HepG2 (cell line): ENCODE data around the gene PMM2. TPM values are rescaled to one million over a fixed set of nuclear protein-coding genes. Genes with fewer than 3 reads are reported as not detected.

Source experiments
- AGO2 ChIP-seq: fragments of 200-400 bp; formaldehyde crosslinking; optimal IDR thresholded peaks from 2 replicates; pipeline ENCODE3; 2017; ENCODE audit warnings: mild to moderate bottlenecking, low read depth, low read length, moderate library complexity
- ARNTL ChIP-seq: sonication (generic); formaldehyde crosslinking; IDR thresholded peaks from 2 replicates; pipeline ENCODE4 v1.4.0; 2020; ENCODE audit warnings: mild to moderate bottlenecking, missing genetic modification reagents
- ATF3 ChIP-seq: sonication (generic); formaldehyde crosslinking; IDR thresholded peaks from 2 replicates; pipeline ENCODE4 v1.4.0; 2020; ENCODE audit warnings: missing genetic modification reagents
- IKZF5 ChIP-seq: IDR thresholded peaks from 2 replicates; pipeline ENCODE4 v1.6.1; 2018; ENCODE audit warnings: missing genetic modification reagents, mild to moderate bottlenecking, missing compliant biosample characterization
- JUN ChIP-seq: sonication (generic); formaldehyde crosslinking; IDR thresholded peaks from 2 replicates; pipeline ENCODE4 v1.4.0; 2020; ENCODE audit warnings: mild to moderate bottlenecking, missing genetic modification reagents
- KAT8 ChIP-seq: IDR thresholded peaks from 2 replicates; pipeline ENCODE4 v1.6.1; 2016; ENCODE audit warnings: missing genetic modification reagents, missing compliant biosample characterization
- KDM2A ChIP-seq: sonication (generic); formaldehyde crosslinking; IDR thresholded peaks from 2 replicates; pipeline ENCODE4 v1.4.0; 2020; ENCODE audit warnings: low read depth, missing genetic modification reagents, borderline replicate concordance
- KLF13 ChIP-seq: sonication (generic); formaldehyde crosslinking; IDR thresholded peaks from 2 replicates; pipeline ENCODE4 v1.4.0; 2020; ENCODE audit warnings: mild to moderate bottlenecking, missing genetic modification reagents
- MAF1 ChIP-seq: sonication (generic); formaldehyde crosslinking; IDR thresholded peaks from 2 replicates; pipeline ENCODE4 v1.5.0; 2020; ENCODE audit warnings: missing genetic modification reagents, borderline replicate concordance
- MTA3 ChIP-seq: sonication (generic); formaldehyde crosslinking; IDR thresholded peaks from 2 replicates; pipeline ENCODE4 v1.4.0; 2020; ENCODE audit warnings: missing genetic modification reagents
- NR2F6 ChIP-seq, 2 experiments: IDR thresholded peaks; 2 replicates each; pipeline ENCODE4 v1.6.1; 2016; ENCODE audit warnings: antibody characterized with exemption in 1 of 2, mild to moderate bottlenecking in 1 of 2
- RORA ChIP-seq: sonication (generic); formaldehyde crosslinking; IDR thresholded peaks from 2 replicates; pipeline ENCODE4 v1.5.0; 2020; ENCODE audit warnings: mild to moderate bottlenecking, missing genetic modification reagents, moderate library complexity
- STAG1 ChIP-seq: sonication (generic); formaldehyde crosslinking; IDR thresholded peaks from 2 replicates; pipeline ENCODE4 v1.4.0; 2020; ENCODE audit warnings: missing genetic modification reagents
- TFE3 ChIP-seq: IDR thresholded peaks from 2 replicates; pipeline ENCODE4 v1.6.1; 2016
- ZBTB8A ChIP-seq: sonication (generic); formaldehyde crosslinking; IDR thresholded peaks from 2 replicates; pipeline ENCODE4 v1.4.0; 2020; ENCODE audit warnings: mild to moderate bottlenecking, low read depth, missing genetic modification reagents, borderline replicate concordance
- ZFP90 ChIP-seq: sonication (generic); formaldehyde crosslinking; IDR thresholded peaks from 2 replicates; pipeline ENCODE4 v1.8.0; 2022; ENCODE audit warnings: missing genetic modification reagents, mild to moderate bottlenecking, inconsistent platforms, borderline replicate concordance
- ZFX ChIP-seq: sonication (generic); formaldehyde crosslinking; IDR thresholded peaks from 2 replicates; pipeline ENCODE4 v1.4.0; 2020; ENCODE audit warnings: mild to moderate bottlenecking, low read depth, missing genetic modification reagents, moderate library complexity
- ZNF280B ChIP-seq: sonication (generic); formaldehyde crosslinking; IDR thresholded peaks from 2 replicates; pipeline ENCODE4 v1.5.0; 2020; ENCODE audit warnings: missing genetic modification reagents, mild to moderate bottlenecking, borderline replicate concordance
- ZNF431 ChIP-seq: sonication (generic); formaldehyde crosslinking; IDR thresholded peaks from 2 replicates; pipeline ENCODE4 v1.9.0; 2022; ENCODE audit warnings: missing genetic modification reagents, low read depth, mild to moderate bottlenecking, borderline replicate concordance
- ZNF546 ChIP-seq: sonication (generic); formaldehyde crosslinking; conservative IDR thresholded peaks from 2 replicates; pipeline ENCODE4 v1.8.1; 2023; ENCODE audit warnings: mild to moderate bottlenecking, missing genetic modification reagents
- ZNF557 ChIP-seq: sonication (generic); formaldehyde crosslinking; IDR thresholded peaks from 2 replicates; pipeline ENCODE4 v1.4.0; 2020; ENCODE audit warnings: missing genetic modification reagents
- ZNF577 ChIP-seq: sonication (generic); formaldehyde crosslinking; IDR thresholded peaks from 2 replicates; pipeline ENCODE4 v1.4.0; 2020; ENCODE audit warnings: mild to moderate bottlenecking, low read depth, missing genetic modification reagents, borderline replicate concordance
- ZNF605 ChIP-seq: sonication (generic); formaldehyde crosslinking; IDR thresholded peaks from 2 replicates; pipeline ENCODE4 v1.8.0; 2022; ENCODE audit warnings: mild to moderate bottlenecking, missing genetic modification reagents
- ZNF704 ChIP-seq: sonication (generic); formaldehyde crosslinking; IDR thresholded peaks from 2 replicates; pipeline ENCODE4 v1.8.1; 2023; ENCODE audit warnings: mild to moderate bottlenecking, inconsistent platforms, moderate library complexity, missing genetic modification reagents, borderline replicate concordance
- ZNF772 ChIP-seq: sonication (generic); formaldehyde crosslinking; IDR thresholded peaks from 2 replicates; pipeline ENCODE4 v1.5.0; 2020; ENCODE audit warnings: mild to moderate bottlenecking, missing genetic modification reagents
- polyA plus RNA-seq, 8 experiments: library from polyadenylated mRNA; depleted of rRNA in 3 of 8; stranded (reverse) in 7 of 8; unstranded in 1 of 8; fragments of >200 nt; fragmentation: Illumina TruSeq in 4 of 8; extraction: Trizol in 4 of 8; gene quantifications; 2 replicates each; pipeline versions ENCODE4 v1.2.1 to v1.2.3, GENCODE V29; 2011 to 2016; ENCODE audit warnings: low read depth in 4 of 8, missing spikeins in 1 of 8, mixed read lengths in 1 of 8; ENCODE audit not compliant: insufficient read depth in 1 of 8
- total RNA-seq, 5 experiments: library from RNA; depleted of rRNA; stranded (reverse); fragments of >200 nt; fragmentation: Illumina TruSeq; extraction: Trizol; gene quantifications; 2 replicates each; pipeline ENCODE4 v1.2.3, GENCODE V29; 2016; ENCODE audit warnings: low read depth in 1 of 5

The PMM2 gene
- total and polyA plus RNA-seq, 2 of the 13 experiments (the other 11 are each of a cell fraction or from before 2014, with no cell fraction given), result 52.2 to 93.7 TPM

- peak; percentile 71 for TF ChIP-seq ZNF280B (CRISPR knock-in tag)
- TF ChIP-seq STAG1 (CRISPR knock-in tag), result peak; percentile 49; the same call in 1 of the 2 replicates
- TF ChIP-seq KDM2A, result peak; percentile 94
- TF ChIP-seq TFE3 (CRISPR knock-in tag), result peak; percentile 80
- TF ChIP-seq KLF13 (CRISPR knock-in tag), result 0 out of 2 replicates have a peak, but pooled peaks have one; percentile 38
- TF ChIP-seq ZNF605 (CRISPR knock-in tag), result peak; percentile 82
- 0 out of 2 replicates have a peak, but pooled peaks have one; percentile 79 for TF ChIP-seq MAF1 (CRISPR knock-in tag)
- TF ChIP-seq IKZF5 (CRISPR knock-in tag), result peak; percentile 96
- no peak for TF ChIP-seq RORA
- no peak for TF ChIP-seq ATF3 (CRISPR knock-in tag)
- TF ChIP-seq ZNF546, result peak; percentile 22; the same call in 1 of the 2 replicates
- TF ChIP-seq KAT8, result peak; percentile 81
- no peak for TF ChIP-seq MTA3 (CRISPR knock-in tag)
- peak; percentile 82 for TF ChIP-seq ZFP90 (CRISPR knock-in tag)
- TF ChIP-seq ZNF704 (CRISPR knock-in tag), result peak; percentile 81; the same call in 1 of the 2 replicates
- peak; percentile 94 for TF ChIP-seq NR2F6 (IDR thresholded peaks at IDR 0.05)
- TF ChIP-seq NR2F6 (CRISPR knock-in tag; IDR thresholded peaks at IDR 0.05), result peak; percentile 98
- TF ChIP-seq ARNTL (CRISPR knock-in tag), result peak; percentile 75
- TF ChIP-seq ZBTB8A (CRISPR knock-in tag), result no peak; the same call in 1 of the 2 replicates
- TF ChIP-seq ZNF577, result no peak
- peak; percentile 91 for TF ChIP-seq AGO2
- peak; percentile 95 for TF ChIP-seq ZFX
- TF ChIP-seq ZNF431 (CRISPR knock-in tag), result 0 out of 2 replicates have a peak, but pooled peaks have one; percentile 72
- peak; percentile 45 for TF ChIP-seq JUN (CRISPR knock-in tag)
- TF ChIP-seq ZNF772 (CRISPR knock-in tag), result peak; percentile 96
- peak; percentile 18; the same call in 1 of the 2 replicates for TF ChIP-seq ZNF557 (CRISPR knock-in tag)
Observed at GRCh38 chr16:8850279-8850885, 52.7 kb downstream of the PMM2 start (continued).
